Cardiac muscle cell (in vitro differentiated cells and primary cell): ENCODE measurements around the gene ABCF2. TPM values are rescaled to one million over a fixed set of nuclear protein-coding genes. Genes with fewer than 3 reads are reported as not detected.

Source experiments
- DNase-seq, 2 donors: peaks; one replicate each; pipeline versions ENCODE4 v3.0.0 to v3.0.0-alpha.2; 2010 to 2017; ENCODE audit warnings: low read depth in 1 of 2, low spot score in 1 of 2
- H3K27ac ChIP-seq: fragments of 200-600 bp; sonication (generic); 2 replicates; pipeline ENCODE4 v1.5.1; 2016
- H3K27me3 ChIP-seq: fragments of 200-600 bp; sonication (generic); 2 replicates; pipeline ENCODE4 v1.6.0; 2016; ENCODE audit warnings: control low read depth
- H3K36me3 ChIP-seq: fragments of 200-600 bp; sonication (generic); 2 replicates; pipeline ENCODE4 v1.5.1; 2016; ENCODE audit warnings: control low read depth
- H3K4me1 ChIP-seq: fragments of 200-600 bp; sonication (generic); 2 replicates; pipeline ENCODE4 v1.8.1; 2017; ENCODE audit warnings: low read depth, mild to moderate bottlenecking, mixed run types
- H3K4me3 ChIP-seq: fragments of 200-600 bp; sonication (generic); 2 replicates; pipeline ENCODE4 v1.5.1; 2016; ENCODE audit warnings: mild to moderate bottlenecking
- H3K9me3 ChIP-seq: fragments of 200-600 bp; sonication (generic); 2 replicates; pipeline ENCODE4 v1.5.1; 2017; ENCODE audit warnings: low read depth, mild to moderate bottlenecking, control low read depth
- CTCF ChIP-seq: IDR thresholded peaks from 2 replicates; pipeline ENCODE4 v1.5.1; 2012; ENCODE audit warnings: low read depth, mild to moderate bottlenecking, low read length
- polyA plus RNA-seq: library from polyadenylated mRNA; unstranded; fragments of >200 nt; fragmentation: Nextera tagmentation; extraction: Ambion mirVana; gene quantifications from 2 replicates; pipeline ENCODE4 v1.2.1, GENCODE V29; 2016
- total RNA-seq: library from RNA; depleted of rRNA; stranded (reverse); fragments of >200 nt; gene quantifications from 2 replicates; pipeline ENCODE4 v1.2.3, GENCODE V29; 2016

ABCF2 gene
- total and polyA plus RNA-seq, 2 experiments from 2014 or later = 32.7 to 34.3 TPM

GRCh38 chr7:151178236-151178635, 48.8 kb downstream of the ABCF2 start:
- Histone ChIP-seq H3K36me3 (no peaks in the 10 kb centered on the region), H3K27me3 (peaks cover 30% of the 10 kb centered on the region), H3K27ac (no peak overlapping the region), H3K4me3 (no peak overlapping the region), H3K9me3 (no peaks in the 10 kb centered on the region), H3K4me1 (no peaks in the 10 kb centered on the region)
- TF ChIP-seq CTCF = no peak
- no peak for DNase-seq

- TF ChIP-seq CTCF = no peak
- Histone ChIP-seq H3K9me3 (no peaks in the 10 kb centered on the region), H3K36me3 (no peaks in the 10 kb centered on the region), H3K27ac (no peak overlapping the region), H3K4me3 (no peak overlapping the region), H3K27me3 (peaks cover 30% of the 10 kb centered on the region), H3K4me1 (no peaks in the 10 kb centered on the region)
- DNase-seq = no peak
Measured at GRCh38 chr7:151177310-151177709, 49.7 kb downstream of the ABCF2 start.

- Histone ChIP-seq H3K36me3 (no peaks in the 10 kb centered on the region), H3K27me3 (peaks cover 30% of the 10 kb centered on the region), H3K9me3 (no peaks in the 10 kb centered on the region), H3K4me3 (no peak overlapping the region), H3K4me1 (no peaks in the 10 kb centered on the region), H3K27ac (no peak overlapping the region)
- DNase-seq = no peak
- TF ChIP-seq CTCF = no peak
Measured at GRCh38 chr7:151176401-151176800, 50.6 kb downstream of the ABCF2 start.

- no peaks in the 10 kb centered on the region for H3K9me3 ChIP-seq
- no peak for TF ChIP-seq CTCF
- peaks cover 30% of the 10 kb centered on the region for H3K27me3 ChIP-seq
- H3K4me1 ChIP-seq = no peaks in the 10 kb centered on the region
- no peak for DNase-seq
- no peak overlapping the region for H3K27ac ChIP-seq
- H3K4me3 ChIP-seq = no peak overlapping the region
- H3K36me3 ChIP-seq = no peaks in the 10 kb centered on the region
Measured at GRCh38 chr7:151175793-151176311, 51.2 kb downstream of the ABCF2 start.

- H3K36me3 ChIP-seq = no peaks in the 10 kb centered on the region
- no peaks in the 10 kb centered on the region for H3K9me3 ChIP-seq
- H3K27me3 ChIP-seq = peaks cover 30% of the 10 kb centered on the region
- DNase-seq = no peak
- H3K4me3 ChIP-seq = no peak overlapping the region
- H3K27ac ChIP-seq = no peak overlapping the region
- TF ChIP-seq CTCF = no peak
- H3K4me1 ChIP-seq = no peaks in the 10 kb centered on the region
Measured at GRCh38 chr7:151175047-151175792, 51.8 kb downstream of the ABCF2 start.
